GM12878 (cell line): ENCODE results near the gene TACSTD2. TPM values are rescaled to one million over a fixed set of nuclear protein-coding genes. Genes with fewer than 3 reads are reported as not detected.

Source experiments
- BHLHE40 ChIP-seq, 2 experiments: fragments of 450-650 bp in 1 of 2; IDR thresholded peaks; 2 replicates each; pipeline ENCODE4 v1.6.1; 2011 to 2017; ENCODE audit warnings: low read depth in 2 of 2, borderline replicate concordance in 1 of 2, improper control_type of control experiment in 1 of 2, low read length in 1 of 2, mild to moderate bottlenecking in 1 of 2
- BMI1 ChIP-seq: fragments of 450-650 bp; IDR thresholded peaks from 2 replicates; pipeline ENCODE4 v1.6.1; 2016; ENCODE audit warnings: mild to moderate bottlenecking, moderate library complexity, borderline replicate concordance
- CUX1 ChIP-seq: IDR thresholded peaks from 2 replicates; pipeline ENCODE4 v1.6.1; 2012; ENCODE audit warnings: improper control_type of control experiment, low read depth, low read length; ENCODE audit not compliant: insufficient replicate concordance
- MAX ChIP-seq: IDR thresholded peaks from 2 replicates; pipeline ENCODE4 v1.6.1; 2012; ENCODE audit warnings: low read depth, low read length, improper control_type of control experiment
- MLLT1 ChIP-seq: fragments of 450-650 bp; IDR thresholded peaks from 2 replicates; pipeline ENCODE4 v1.6.1; 2016; ENCODE audit warnings: mild to moderate bottlenecking
- MXI1 ChIP-seq: fragments of 150-350 bp; IDR thresholded peaks from 2 replicates; pipeline ENCODE4 v1.6.1; 2011; ENCODE audit warnings: low read depth, mild to moderate bottlenecking, inconsistent platforms, low read length, improper control_type of control experiment
- MYC ChIP-seq: IDR thresholded peaks from 2 replicates; pipeline ENCODE4 v1.6.1; 2011; ENCODE audit warnings: mild to moderate bottlenecking, low read length, moderate library complexity, inconsistent platforms; ENCODE audit not compliant: insufficient read depth, insufficient replicate concordance, insufficient read length, severe bottlenecking
- RELA ChIP-seq: fragments of 450-650 bp; IDR thresholded peaks from 2 replicates; pipeline ENCODE4 v1.8.0; 2014; ENCODE audit warnings: borderline replicate concordance; ENCODE audit not compliant: partially characterized antibody
- SP1 ChIP-seq: IDR thresholded peaks from one replicate; pipeline ENCODE4 v1.6.1; 2011; ENCODE audit warnings: low read depth, low read length
- TBL1XR1 ChIP-seq: IDR thresholded peaks from 2 replicates; pipeline ENCODE4 v1.6.1; 2012; ENCODE audit warnings: low read depth, low read length, improper control_type of control experiment
- ZNF207 ChIP-seq: fragments of 450-650 bp; IDR thresholded peaks from 2 replicates; pipeline ENCODE4 v1.6.1; 2014; ENCODE audit warnings: antibody characterized with exemption, mild to moderate bottlenecking, borderline replicate concordance
- polyA plus RNA-seq, 11 experiments: library from polyadenylated mRNA; depleted of rRNA in 4 of 11; unstranded in 6 of 11; stranded (reverse) in 5 of 11; fragments of >200 nt; fragmentation: Nextera tagmentation in 4 of 11; fragmentation: Illumina TruSeq in 1 of 11; extraction: Ambion mirVana in 4 of 11; extraction: Trizol in 1 of 11; gene quantifications; 1 replicate in 1 of 11; 2 replicates in 10 of 11; pipeline versions ENCODE4 v1.2.1 to v1.2.3, GENCODE V29; 2011 to 2016; ENCODE audit warnings: inconsistent platforms in 2 of 11, missing spikeins in 2 of 11, low read depth in 1 of 11
- total RNA-seq, 4 experiments: library from RNA; depleted of rRNA in 3 of 4; stranded (reverse); fragments of >200 nt in 3 of 4; fragmentation: Illumina TruSeq in 1 of 4; extraction: Trizol in 1 of 4; gene quantifications; 2 replicates each; pipeline versions ENCODE4 v1.2.1 to v1.2.3, GENCODE V29; 2013 to 2021

Gene TACSTD2
- total and polyA plus RNA-seq, 10 of the 15 experiments (the other 5 are each of a cell fraction or from before 2014, with no cell fraction given), result 0.56 to 9.4 (median 3.7) TPM

GRCh38 chr1:58545591-58546519 is 31.2 kb downstream of the TACSTD2 start (continued):
- TF ChIP-seq CUX1, result no peak
- peak in 1 of 2 experiments; percentile 46; a peak in 1 of 4 replicates for TF ChIP-seq BHLHE40 (IDR thresholded peaks at IDR 0.05; ENCODE audit: borderline replicate concordance in 1 of 2, low read depth in 2 of 2, low read length in 1 of 2)
- no peak for TF ChIP-seq MYC
- TF ChIP-seq MXI1, result peak; percentile 48
- TF ChIP-seq SP1, result no peak
- TF ChIP-seq MLLT1, result no peak
- TF ChIP-seq BMI1, result peak; percentile 49; the same call in 1 of the 2 replicates
- TF ChIP-seq TBL1XR1, result no peak
- TF ChIP-seq MAX, result peak; percentile 39; the same call in 1 of the 2 replicates
- TF ChIP-seq RELA, result peak; percentile 24
- 0 out of 2 replicates have a peak, but pooled peaks have one; percentile 23 for TF ChIP-seq ZNF207
- TF ChIP-seq, all 136 proteins: peak for 14
